Glutamatergic neuron (in vitro differentiated cells): ENCODE measurements around the gene NFASC. TPM values are rescaled to one million over a fixed set of nuclear protein-coding genes. Genes with fewer than 3 reads are reported as not detected.

Experiments used
- DNase-seq: peaks from one replicate; pipeline ENCODE4 v3.0.0; 2022
- H3K27ac Mint-ChIP-seq: one replicate; pipeline ENCODE4 v1.8.0; 2020; ENCODE audit warnings: mild to moderate bottlenecking, mixed read lengths, inconsistent platforms; ENCODE audit not compliant: unreplicated experiment
- H3K27me3 Mint-ChIP-seq: one replicate; pipeline ENCODE4 v1.8.0; 2020; ENCODE audit warnings: mild to moderate bottlenecking, moderate library complexity, mixed read lengths, inconsistent platforms; ENCODE audit not compliant: unreplicated experiment
- H3K36me3 Mint-ChIP-seq: one replicate; pipeline ENCODE4 v1.8.0; 2020; ENCODE audit warnings: mild to moderate bottlenecking, mixed read lengths, inconsistent platforms; ENCODE audit not compliant: unreplicated experiment
- H3K4me1 Mint-ChIP-seq: one replicate; pipeline ENCODE4 v1.8.0; 2020; ENCODE audit warnings: mild to moderate bottlenecking, low read depth, mixed read lengths, inconsistent platforms; ENCODE audit not compliant: unreplicated experiment
- H3K4me3 Mint-ChIP-seq: one replicate; pipeline ENCODE4 v1.8.0; 2020; ENCODE audit warnings: mild to moderate bottlenecking, mixed read lengths, inconsistent platforms; ENCODE audit not compliant: unreplicated experiment
- H3K9me3 Mint-ChIP-seq: one replicate; pipeline ENCODE4 v1.8.0; 2020; ENCODE audit warnings: mild to moderate bottlenecking, moderate library complexity, mixed read lengths, inconsistent platforms; ENCODE audit not compliant: unreplicated experiment
- total RNA-seq: library from RNA; stranded (reverse); fragmentation: NEBNext Ultra II Directional; extraction: Animal tissue kit (Norgen Biotek cat#: 25700); gene quantifications from one replicate; pipeline ENCODE4 v1.2.1, GENCODE V29; 2021; ENCODE audit not compliant: unreplicated experiment
- TF ChIP-seq, protein P1 (sequence below): fragments of 200-600 bp; sonication (generic); IDR thresholded peaks from one replicate; pipeline ENCODE4 v1.5.0; 2021; ENCODE audit not compliant: partially characterized antibody, unreplicated experiment

NFASC gene
- total RNA-seq, 1 donor from 2014 or later: 301 TPM

DNA sequence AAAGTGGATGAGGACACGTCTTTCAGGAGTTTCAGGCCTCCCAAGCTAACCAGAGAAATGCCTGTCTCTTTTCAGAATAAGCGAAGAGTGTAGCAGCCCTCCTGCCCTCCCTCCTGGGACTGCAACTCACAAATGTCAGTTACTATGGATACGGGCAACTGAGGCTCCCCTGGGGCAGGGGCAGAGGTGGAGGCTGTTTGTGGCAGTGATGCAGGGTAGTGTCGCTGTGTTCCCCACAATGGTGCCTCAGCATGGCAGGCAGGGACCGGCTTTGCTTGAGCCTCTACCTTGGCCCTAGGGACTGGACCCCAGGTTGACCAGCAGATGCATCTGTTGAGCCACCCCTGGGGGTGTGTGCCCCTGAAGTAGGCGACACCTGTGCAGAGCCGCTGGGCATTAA is 10.2 kb downstream of the NFASC start:
- H3K27me3 Mint-ChIP-seq: peaks cover 6% of the 10 kb centered on the region
- no peak overlapping the region for H3K27ac Mint-ChIP-seq
- H3K4me1 Mint-ChIP-seq: peaks cover 72% of the 10 kb centered on the region
- no peaks in the 10 kb centered on the region for H3K36me3 Mint-ChIP-seq
- H3K9me3 Mint-ChIP-seq: peaks cover 8% of the 10 kb centered on the region
- DNase-seq: peak; percentile 71
- peak overlapping the region; percentile 69 for H3K4me3 Mint-ChIP-seq
- TF ChIP-seq, protein P1, sequence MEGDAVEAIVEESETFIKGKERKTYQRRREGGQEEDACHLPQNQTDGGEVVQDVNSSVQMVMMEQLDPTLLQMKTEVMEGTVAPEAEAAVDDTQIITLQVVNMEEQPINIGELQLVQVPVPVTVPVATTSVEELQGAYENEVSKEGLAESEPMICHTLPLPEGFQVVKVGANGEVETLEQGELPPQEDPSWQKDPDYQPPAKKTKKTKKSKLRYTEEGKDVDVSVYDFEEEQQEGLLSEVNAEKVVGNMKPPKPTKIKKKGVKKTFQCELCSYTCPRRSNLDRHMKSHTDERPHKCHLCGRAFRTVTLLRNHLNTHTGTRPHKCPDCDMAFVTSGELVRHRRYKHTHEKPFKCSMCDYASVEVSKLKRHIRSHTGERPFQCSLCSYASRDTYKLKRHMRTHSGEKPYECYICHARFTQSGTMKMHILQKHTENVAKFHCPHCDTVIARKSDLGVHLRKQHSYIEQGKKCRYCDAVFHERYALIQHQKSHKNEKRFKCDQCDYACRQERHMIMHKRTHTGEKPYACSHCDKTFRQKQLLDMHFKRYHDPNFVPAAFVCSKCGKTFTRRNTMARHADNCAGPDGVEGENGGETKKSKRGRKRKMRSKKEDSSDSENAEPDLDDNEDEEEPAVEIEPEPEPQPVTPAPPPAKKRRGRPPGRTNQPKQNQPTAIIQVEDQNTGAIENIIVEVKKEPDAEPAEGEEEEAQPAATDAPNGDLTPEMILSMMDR: no peak

DNA sequence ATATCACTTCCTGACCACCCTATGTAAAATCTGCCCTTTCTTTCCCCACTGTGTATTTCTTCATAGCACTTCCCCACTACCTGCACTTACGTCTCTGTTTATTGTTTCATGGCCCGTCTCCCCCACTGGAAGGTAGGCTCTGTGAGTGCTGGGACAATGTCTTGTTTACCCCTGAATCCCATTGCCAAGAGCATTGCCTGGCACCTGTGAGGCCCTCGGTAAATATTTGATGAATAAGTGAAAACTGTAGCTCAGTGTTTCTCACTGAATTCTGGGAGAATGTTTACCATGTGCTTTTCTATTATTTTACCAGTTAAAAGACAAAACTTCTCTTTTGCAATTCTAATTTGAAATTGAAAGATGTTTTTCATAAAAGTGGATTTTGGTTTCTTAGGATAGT is 11.8 kb downstream of the NFASC start:
- Mint-ChIP-seq H3K27me3 (peaks cover 6% of the 10 kb centered on the region), H3K36me3 (no peaks in the 10 kb centered on the region), H3K4me3 (no peak overlapping the region), H3K27ac (no peak overlapping the region), H3K4me1 (peaks cover 73% of the 10 kb centered on the region), H3K9me3 (peaks cover 6% of the 10 kb centered on the region)
- TF ChIP-seq, protein P1: no peak
- no peak for DNase-seq

DNA sequence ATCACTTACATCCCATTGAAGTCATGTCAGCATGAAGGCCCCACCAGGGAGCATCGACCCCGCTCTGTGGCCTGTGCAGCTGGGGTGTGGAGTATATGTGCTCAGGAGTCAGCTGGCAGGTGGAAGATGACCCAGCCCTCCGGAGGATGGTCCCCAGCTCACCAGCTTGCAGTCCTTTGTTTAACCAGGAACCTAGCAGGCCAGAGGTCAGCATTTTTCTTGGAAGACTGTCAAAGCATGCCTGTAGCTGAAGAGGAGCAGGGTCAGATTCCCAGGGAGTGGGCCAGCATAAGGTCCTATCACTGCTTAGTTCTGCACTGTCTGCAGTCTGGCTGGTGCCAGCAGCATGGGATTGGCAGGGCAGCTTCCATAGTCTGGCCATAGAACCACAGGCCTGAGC is 12.7 kb downstream of the NFASC start:
- Mint-ChIP-seq H3K27me3 (peaks cover 6% of the 10 kb centered on the region), H3K4me1 (peaks cover 72% of the 10 kb centered on the region), H3K4me3 (peak overlapping the region; percentile 12), H3K9me3 (peaks cover 6% of the 10 kb centered on the region), H3K36me3 (no peaks in the 10 kb centered on the region), H3K27ac (peak overlapping the region; percentile 35)
- TF ChIP-seq, protein P1: no peak
- DNase-seq: no peak

DNA sequence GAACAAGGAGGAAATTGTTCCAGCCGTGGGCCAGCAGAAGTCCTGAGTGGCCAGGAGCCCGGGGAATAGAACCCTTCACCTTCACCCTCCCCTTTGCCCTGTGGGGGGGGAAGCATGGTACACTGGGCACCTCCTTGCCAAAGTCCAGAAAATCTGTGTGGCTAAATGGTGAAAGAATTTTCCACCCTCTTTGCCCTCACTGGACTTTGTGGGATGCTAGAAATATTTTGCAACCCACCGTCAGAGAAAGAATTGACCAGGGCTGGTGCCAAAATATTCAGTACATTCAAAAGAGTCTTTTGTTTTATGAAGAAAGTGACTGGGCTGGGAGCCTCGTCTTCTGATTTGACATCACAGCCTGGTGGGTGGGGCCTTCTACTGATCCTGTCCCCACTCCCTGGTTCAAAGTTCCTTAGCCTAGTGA is 14.6 kb downstream of the NFASC start:
- H3K4me3 Mint-ChIP-seq: no peak overlapping the region
- H3K27ac Mint-ChIP-seq: no peak overlapping the region
- no peak for DNase-seq
- H3K4me1 Mint-ChIP-seq: peaks cover 71% of the 10 kb centered on the region
- TF ChIP-seq, protein P1: no peak
- peaks cover 2% of the 10 kb centered on the region for H3K27me3 Mint-ChIP-seq
- no peaks in the 10 kb centered on the region for H3K36me3 Mint-ChIP-seq
- peaks cover 6% of the 10 kb centered on the region for H3K9me3 Mint-ChIP-seq

DNA sequence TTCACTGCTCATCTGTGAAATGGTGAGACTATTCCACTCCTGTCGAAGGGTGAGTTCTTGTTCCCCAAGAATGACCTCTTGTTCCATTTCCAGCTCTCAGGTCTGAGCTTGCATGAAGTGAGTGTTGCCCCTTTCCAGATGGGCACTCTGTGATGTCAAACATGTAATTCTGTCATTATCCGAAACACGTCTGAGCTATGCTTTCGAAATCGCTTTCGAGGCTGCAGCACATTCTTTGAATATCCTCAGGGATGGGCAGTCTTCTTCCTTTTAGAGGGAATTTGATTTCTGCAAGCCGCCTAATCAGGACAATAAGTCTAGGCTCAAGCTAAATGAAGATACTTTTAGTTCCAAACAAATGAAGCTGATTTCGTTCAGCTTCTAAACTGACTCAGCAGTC is 15.1 kb downstream of the NFASC start:
- H3K27me3 Mint-ChIP-seq: peaks cover 2% of the 10 kb centered on the region
- H3K9me3 Mint-ChIP-seq: peaks cover 6% of the 10 kb centered on the region
- TF ChIP-seq, protein P1: no peak
- no peak overlapping the region for H3K4me3 Mint-ChIP-seq
- no peaks in the 10 kb centered on the region for H3K36me3 Mint-ChIP-seq
- H3K27ac Mint-ChIP-seq: no peak overlapping the region
- peaks cover 67% of the 10 kb centered on the region for H3K4me1 Mint-ChIP-seq
- DNase-seq: no peak
